ENCODE measurements around the gene LMAN2.

DNA sequence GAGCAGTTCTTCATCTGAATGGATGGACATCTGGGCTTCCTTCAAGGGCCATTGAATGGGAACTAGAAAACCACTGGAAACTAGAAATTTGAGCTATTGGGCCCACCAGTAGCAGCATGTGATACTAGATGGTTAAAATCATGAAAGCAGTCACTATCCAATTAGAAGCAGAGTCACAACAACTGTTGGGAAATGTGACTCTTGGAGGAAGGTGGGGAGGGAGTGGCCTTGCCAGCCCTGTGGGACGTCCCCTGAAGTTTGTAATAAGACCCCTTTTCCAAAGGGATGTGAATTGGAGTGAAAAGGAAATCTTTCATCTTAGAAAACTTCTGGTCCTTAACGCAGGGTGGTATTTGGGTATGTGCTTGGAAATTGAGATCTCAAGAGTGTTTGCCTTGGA, 53.5 kb downstream of the LMAN2 start:
- TF ChIP-seq, protein P1, sequence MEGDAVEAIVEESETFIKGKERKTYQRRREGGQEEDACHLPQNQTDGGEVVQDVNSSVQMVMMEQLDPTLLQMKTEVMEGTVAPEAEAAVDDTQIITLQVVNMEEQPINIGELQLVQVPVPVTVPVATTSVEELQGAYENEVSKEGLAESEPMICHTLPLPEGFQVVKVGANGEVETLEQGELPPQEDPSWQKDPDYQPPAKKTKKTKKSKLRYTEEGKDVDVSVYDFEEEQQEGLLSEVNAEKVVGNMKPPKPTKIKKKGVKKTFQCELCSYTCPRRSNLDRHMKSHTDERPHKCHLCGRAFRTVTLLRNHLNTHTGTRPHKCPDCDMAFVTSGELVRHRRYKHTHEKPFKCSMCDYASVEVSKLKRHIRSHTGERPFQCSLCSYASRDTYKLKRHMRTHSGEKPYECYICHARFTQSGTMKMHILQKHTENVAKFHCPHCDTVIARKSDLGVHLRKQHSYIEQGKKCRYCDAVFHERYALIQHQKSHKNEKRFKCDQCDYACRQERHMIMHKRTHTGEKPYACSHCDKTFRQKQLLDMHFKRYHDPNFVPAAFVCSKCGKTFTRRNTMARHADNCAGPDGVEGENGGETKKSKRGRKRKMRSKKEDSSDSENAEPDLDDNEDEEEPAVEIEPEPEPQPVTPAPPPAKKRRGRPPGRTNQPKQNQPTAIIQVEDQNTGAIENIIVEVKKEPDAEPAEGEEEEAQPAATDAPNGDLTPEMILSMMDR (optimal IDR thresholded peaks at IDR 0.05 in 1 of 3, IDR thresholded peaks at IDR 0.05 in 1 of 3, conservative IDR thresholded peaks at IDR 0.05 in 1 of 3; ENCODE audit: extremely low read depth in 1 of 3, insufficient read depth in 2 of 3, low read length in 3 of 3) = no peak
- TF ChIP-seq EZH2 (IDR thresholded peaks at IDR 0.05; ENCODE audit: low read length) = no peak
